GM19035 (cell line): ENCODE results near the gene CD200R1L.

Experiments used
- ATAC-seq: cut with Tn5 transposase; IDR thresholded peaks from one replicate; pipeline ENCODE4 v1.9.1; 2021; ENCODE audit not compliant: unreplicated experiment

Gene CD200R1L

DNA sequence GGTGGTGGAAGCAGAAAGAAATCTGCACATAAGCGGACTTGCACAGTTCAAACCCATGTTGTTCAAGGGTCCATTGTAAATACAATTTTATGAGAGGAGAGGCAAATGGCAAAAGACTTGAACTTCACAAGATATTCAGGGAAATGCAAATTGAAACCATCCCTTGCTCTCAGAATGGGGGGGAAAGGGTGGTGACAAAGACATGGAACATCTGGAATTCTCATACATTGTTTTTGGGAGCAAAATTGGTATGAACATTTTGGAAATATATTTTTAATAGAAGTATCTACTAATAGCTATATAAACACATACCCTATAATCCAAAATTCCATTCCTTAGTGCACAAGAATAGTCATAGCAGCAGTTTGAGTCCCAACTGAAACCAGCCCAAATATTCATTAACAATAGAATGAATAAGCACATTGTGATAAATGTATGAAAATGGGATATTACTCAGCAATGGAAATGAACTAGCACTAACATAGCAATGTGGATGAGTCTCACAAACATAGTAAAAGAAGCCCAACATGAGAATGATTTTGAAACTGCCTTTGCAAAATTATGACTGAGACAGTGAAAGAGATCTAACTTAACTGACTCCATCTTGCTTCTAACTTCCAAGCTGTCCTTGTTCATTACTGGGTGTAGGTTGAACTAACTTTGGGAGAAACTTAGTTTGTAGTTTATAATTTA lies 77.2 kb downstream of the CD200R1L start:
- no peak for ATAC-seq

DNA sequence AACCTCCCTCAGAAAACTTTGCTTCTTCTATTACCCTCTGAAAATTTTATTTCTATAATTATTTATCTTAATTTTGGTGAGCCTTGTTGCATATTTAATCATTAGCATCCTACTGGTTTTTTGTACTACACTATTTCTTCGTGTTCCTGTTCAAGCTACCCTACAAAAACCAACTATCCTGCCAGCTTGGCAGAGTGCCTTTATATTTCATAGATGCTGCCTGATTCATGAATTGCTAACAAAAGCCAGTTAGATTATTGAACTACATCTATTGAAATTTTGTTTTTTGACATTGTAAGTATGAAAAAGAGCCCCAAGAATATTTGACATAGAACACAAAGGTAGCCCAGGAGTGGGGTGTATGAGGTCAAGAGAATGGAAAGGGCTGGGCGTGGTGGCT lies 78.9 kb downstream of the CD200R1L start:
- ATAC-seq: no peak

DNA sequence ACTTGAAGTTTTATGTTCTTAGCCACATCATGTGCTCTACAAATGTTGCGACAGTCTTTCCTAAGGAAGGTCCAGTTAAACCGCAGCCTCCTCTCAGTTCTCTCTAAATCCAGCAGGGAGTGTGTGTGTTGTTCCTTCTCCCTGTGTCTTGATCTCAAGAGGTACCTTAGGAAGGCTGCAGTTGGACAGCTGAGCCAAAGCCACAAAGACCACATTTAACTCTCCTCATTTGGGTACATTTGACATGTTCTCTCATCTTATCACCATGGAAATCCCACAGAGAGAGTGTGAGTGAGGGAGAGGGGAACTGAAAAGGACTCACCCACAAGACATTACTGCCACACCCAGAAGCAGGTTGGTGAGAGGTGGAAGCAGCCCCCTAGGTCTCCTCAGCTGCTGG lies 79.5 kb downstream of the CD200R1L start:
- ATAC-seq: no peak
